Astrocyte of the cerebellum (primary cell): ENCODE results near the gene SVOPL.

ENCODE experiments used
- DNase-seq: peaks from one replicate; pipeline ENCODE4 v3.0.0-alpha.2; 2011; ENCODE audit warnings: low read depth
- H3K4me3 ChIP-seq: 2 replicates; pipeline ENCODE4 v1.5.1; 2011; ENCODE audit warnings: mild to moderate bottlenecking, low read depth, low read length, moderate library complexity
- CTCF ChIP-seq: IDR thresholded peaks from 2 replicates; pipeline ENCODE4 v1.5.1; 2012; ENCODE audit warnings: low read length, low read depth, moderate library complexity, mild to moderate bottlenecking; ENCODE audit errors: missing control alignments
- in situ Hi-C: cut with HindIII; loops from 2 replicates; pipeline ENCODE4 v1.10.0; 2017; ENCODE audit warnings: low sequenced_read_pairs

The SVOPL gene

GRCh38 chr7:138632384-138632783, 68.8 kb downstream of the SVOPL start:
- no peak overlapping the region for H3K4me3 ChIP-seq
- in situ Hi-C loops = no loop called here
- DNase-seq = no peak
- no peak for TF ChIP-seq CTCF

DNA sequence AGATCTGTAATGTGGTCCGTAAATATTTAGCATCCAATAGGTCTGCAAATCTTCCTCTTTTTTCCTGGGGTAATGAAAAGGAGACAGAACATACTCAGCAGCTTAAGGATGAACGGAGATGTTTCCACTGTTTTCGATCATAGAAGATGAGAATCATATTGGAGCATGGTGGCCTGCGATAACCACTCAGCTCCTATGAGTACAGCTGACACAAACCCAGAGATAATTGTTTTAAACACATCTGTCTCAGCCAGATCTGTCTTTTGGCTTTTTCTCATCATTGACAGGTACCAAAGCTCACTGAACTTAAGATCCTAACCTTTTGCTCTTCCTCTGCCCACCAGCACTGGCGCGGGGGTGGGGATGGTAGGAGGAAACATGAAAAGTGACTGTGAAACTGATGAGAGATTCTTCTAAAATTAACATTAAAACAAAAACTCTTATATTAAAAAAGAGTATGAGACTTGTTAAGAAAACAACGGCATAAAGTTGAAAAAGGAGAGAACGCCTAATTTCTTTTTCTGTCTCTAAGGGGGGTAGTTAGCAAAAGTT, 71.0 kb downstream of the SVOPL start:
- no peak for DNase-seq
- H3K4me3 ChIP-seq = no peak overlapping the region
- no peak for TF ChIP-seq CTCF
- in situ Hi-C loops = no loop called here

DNA sequence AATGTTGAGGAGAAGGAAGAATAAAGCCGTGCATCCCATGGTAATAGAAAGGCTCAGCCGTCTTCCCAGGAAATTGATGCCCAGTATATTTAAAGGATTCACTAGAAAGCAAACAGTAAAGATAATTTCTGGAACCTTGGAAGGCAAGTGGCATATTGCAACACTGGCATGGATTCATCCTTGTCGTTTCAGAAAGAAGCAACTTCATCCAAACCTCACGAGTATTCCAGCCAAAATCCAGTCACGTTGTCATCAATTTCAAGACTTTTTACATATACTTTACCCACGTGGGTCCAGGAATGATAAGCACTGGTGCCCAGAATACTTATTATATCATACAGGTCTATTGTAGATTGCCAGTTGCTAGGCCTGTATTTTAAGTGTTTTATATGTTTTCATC, 73.8 kb downstream of the SVOPL start:
- no peak for TF ChIP-seq CTCF
- in situ Hi-C loops = no loop called here
- no peak overlapping the region for H3K4me3 ChIP-seq
- no peak for DNase-seq

GRCh38 chr7:138626846-138627245, 74.3 kb downstream of the SVOPL start:
- DNase-seq = no peak
- no peak overlapping the region for H3K4me3 ChIP-seq
- in situ Hi-C loops = no loop called here
- no peak for TF ChIP-seq CTCF

DNA sequence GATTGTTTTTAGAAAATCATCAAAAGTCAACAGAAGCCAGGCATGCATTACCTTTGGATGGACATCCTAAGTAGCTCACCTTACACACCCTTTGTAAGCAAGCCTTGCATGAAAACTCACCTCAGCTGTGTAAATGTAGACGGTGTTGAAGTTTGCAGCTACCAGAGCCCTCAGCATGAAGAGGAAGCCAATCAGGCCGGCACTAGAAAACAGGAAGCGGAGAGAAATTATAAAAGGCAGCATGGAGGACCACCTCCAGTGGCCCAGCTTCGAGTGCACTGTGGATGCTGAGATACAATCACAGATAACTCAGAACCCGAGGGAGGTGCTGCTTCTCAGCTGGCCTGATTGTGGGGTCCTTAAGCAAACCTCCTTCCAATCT, 75.3 kb downstream of the SVOPL start:
- in situ Hi-C loops = no loop called here
- no peak for DNase-seq
- H3K4me3 ChIP-seq = no peak overlapping the region
- TF ChIP-seq CTCF = no peak

DNA sequence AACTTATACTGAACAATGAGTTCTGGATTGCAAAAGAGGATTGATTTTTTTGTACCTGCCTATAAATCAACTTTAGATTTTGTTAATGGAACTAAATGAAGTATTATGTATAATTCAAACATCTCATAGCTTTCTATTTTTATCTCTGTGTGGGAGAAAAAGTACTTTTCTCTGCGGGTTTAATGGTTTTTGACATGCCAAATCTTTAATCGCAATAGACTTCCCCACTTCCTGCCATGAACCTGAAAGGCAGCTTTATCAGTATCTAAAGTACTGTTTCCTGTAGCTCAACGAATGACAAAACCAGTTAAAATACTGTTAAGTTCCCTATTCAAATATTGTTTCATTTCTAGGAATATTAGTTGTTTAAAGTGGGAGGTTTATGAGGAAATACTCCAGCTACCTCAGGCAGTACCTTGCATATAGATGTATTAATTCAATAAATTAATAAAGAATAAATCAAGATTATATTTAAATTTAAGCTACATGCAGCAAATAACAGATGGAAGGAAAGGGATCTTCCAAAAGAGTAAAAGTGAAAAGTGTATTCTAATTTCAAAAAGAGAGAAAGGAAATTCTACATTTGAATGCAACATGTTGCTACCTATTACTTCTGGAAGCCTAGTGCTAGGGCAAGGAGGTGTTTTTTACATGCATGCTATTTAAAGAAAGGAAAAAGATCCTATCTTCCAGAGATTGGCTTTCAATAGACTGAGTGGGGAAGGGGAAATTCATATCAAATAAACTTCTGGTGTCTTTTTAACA, 75.9 kb downstream of the SVOPL start:
- DNase-seq = no peak
- TF ChIP-seq CTCF = no peak
- in situ Hi-C loops = no loop called here
- H3K4me3 ChIP-seq = no peak overlapping the region
